ENCODE data around the gene IPO7.

IPO7 gene

DNA sequence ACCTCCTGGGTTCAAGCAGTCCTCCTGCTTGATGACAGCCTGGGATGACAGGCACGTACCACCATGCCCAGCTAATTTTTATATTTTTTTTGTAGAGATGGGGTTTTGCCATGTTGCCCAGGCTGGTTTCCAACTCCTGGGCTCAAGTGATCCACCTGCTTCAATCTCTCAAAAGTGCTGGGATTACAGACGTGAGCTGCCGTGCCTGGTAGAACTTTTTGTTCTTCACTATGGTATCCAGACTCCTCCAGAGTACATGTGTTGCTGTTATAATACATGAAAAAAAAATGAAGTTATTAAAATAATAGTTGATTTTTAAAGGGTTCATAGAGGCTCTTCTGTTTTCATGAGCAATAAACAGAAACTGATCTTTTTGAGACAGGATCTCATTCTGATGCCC lies 105.9 kb downstream of the IPO7 start:
- no peak for DNase-seq (ENCODE audit: low spot score)

DNA sequence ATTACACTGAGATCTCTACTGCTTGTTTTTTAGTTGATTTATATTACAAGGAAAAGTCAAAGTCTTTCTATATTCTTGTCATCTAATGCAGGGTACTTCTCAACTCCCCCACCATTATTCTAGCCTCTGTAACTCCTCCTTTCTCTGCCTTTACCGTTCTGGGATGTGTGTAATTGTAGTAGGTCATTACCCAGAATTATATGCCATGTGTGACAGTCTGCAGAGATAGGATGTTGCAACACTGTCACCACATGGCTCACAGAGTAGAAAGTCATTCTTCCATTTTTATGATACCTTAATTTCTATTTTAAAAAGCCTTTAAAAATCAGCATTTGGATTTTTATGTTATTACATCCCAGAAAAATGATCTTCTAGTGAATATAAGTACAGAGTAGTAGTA lies 109.0 kb downstream of the IPO7 start:
- DNase-seq (ENCODE audit: low spot score) = no peak

DNA sequence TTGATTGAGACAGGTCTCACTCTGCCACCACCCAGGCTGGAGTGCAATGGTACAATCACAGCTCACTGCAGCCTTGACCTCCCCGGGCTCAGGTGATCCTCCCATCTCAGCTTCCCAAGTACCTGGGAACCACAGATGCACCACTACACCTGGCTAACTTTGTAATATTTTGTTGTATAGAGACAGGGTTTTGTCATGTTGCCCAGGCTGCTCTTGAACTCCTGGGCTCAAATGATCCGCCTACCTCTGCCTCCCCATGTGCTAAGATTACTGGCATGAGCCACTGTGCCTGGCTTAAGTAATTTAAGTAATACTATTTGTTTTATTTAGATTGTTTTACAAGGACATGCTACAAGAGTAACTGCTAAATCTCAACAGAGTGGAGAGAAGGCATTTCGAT lies 109.9 kb downstream of the IPO7 start:
- no peak for DNase-seq (ENCODE audit: low spot score)

DNA sequence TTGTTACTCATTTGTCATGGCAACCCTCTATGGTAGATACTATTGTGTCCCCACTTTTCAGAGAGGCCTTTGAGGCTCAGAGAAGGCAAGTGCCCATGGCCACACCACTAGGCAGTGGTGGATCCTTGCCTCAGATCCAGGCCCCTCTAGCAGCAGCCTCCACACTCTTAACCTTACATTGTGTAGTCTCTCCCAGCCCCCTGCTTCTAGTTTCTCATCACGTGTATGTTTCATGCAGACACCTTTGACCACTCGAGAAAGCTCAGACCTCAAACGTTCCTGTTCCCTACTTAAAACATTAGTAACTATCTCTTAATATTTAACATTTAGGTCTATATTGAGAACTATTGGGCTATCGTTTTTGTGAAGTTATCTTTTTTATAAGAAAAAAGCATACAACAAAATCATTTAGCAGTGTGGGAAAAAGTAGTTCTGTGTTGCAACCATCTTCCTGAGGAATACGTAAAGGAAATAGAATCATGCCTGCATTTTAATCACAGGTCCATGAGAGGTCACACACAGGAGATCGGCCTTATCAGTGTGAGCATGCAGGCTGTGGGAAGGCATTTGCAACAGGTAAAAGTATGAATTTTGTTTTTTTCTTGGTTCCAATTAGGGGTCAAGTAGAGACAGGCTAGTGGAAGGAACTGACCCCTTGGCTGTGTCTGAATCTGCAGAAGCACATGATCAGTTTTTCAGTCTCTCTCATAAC lies 111.5 kb downstream of the IPO7 start:
- DNase-seq (ENCODE audit: low spot score) = no peak

Small RNA genes lying within 50 kb of the gene (small RNA-seq; reads per million reads assigned to genes)
- 74.8 to 158 reads per million in 2 experiments for gene SNORA23
